Ovary (tissue), 3 donors: ENCODE results near the gene KRT4.

Experiments
- CTCF ChIP-seq, 3 donors: fragments of 450-650 bp in 2 of 3; fragments of 200-600 bp in 1 of 3; IDR thresholded peaks; one replicate each; pipeline versions ENCODE4 v1.5.1 to v1.8.0; 2016 to 2022; ENCODE audit warnings: antibody characterized with exemption in 3 of 3, mild to moderate bottlenecking in 1 of 3
- EP300 ChIP-seq: sonication (generic); formaldehyde crosslinking; IDR thresholded peaks from one replicate; pipeline ENCODE4 v1.6.1; 2017; ENCODE audit warnings: antibody characterized with exemption
- POLR2A ChIP-seq: fragments of 450-650 bp; IDR thresholded peaks from one replicate; pipeline ENCODE4 v1.6.1; 2017; ENCODE audit warnings: antibody characterized with exemption, mild to moderate bottlenecking, moderate library complexity
- donor health status: DM: no; HTN: no; CAD: no.

- TF ChIP-seq POLR2A, result no peak
- TF ChIP-seq EP300, result no peak
- no peak for TF ChIP-seq CTCF (IDR thresholded peaks at IDR 0.05)
Measured at GRCh38 chr12:52765702-52766101, 48.2 kb downstream of the KRT4 start.
